ENCODE measurements around the gene NRAP. TPM values are rescaled to one million over a fixed set of nuclear protein-coding genes. Genes with fewer than 3 reads are reported as not detected.

NRAP gene
- total RNA-seq, 1 donor from 2014 or later = not detected

- Mint-ChIP-seq H3K36me3 (ENCODE audit: insufficient read depth) (peaks cover 10% of the 10 kb centered on the region), H3K9me3 (ENCODE audit: low read depth) (peaks cover 4% of the 10 kb centered on the region), H3K4me3 (ENCODE audit: low read depth) (peak within 1 kb of the TSS; percentile 94), H3K4me1 (ENCODE audit: low read depth) (peaks cover 4% of the 10 kb centered on the region), H3K27me3 (no peaks in the 10 kb centered on the region), H3K27ac (peak within 1 kb of the TSS; percentile 91)
- TF ChIP-seq, protein P1, sequence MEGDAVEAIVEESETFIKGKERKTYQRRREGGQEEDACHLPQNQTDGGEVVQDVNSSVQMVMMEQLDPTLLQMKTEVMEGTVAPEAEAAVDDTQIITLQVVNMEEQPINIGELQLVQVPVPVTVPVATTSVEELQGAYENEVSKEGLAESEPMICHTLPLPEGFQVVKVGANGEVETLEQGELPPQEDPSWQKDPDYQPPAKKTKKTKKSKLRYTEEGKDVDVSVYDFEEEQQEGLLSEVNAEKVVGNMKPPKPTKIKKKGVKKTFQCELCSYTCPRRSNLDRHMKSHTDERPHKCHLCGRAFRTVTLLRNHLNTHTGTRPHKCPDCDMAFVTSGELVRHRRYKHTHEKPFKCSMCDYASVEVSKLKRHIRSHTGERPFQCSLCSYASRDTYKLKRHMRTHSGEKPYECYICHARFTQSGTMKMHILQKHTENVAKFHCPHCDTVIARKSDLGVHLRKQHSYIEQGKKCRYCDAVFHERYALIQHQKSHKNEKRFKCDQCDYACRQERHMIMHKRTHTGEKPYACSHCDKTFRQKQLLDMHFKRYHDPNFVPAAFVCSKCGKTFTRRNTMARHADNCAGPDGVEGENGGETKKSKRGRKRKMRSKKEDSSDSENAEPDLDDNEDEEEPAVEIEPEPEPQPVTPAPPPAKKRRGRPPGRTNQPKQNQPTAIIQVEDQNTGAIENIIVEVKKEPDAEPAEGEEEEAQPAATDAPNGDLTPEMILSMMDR (IDR thresholded peaks at IDR 0.05; ENCODE audit: unreplicated experiment) = peak; percentile 49
- DNase-seq (ENCODE audit: low spot score, unreplicated experiment) = peak; percentile 67
These were observed 15.8 kb upstream of the NRAP start, which contains the start of gene CASP7 for GRCh38 chr10:113679463-113680189. Gene CASP7, plus strand, starts transcription at chr10:113679912. Its CDS starts 17,582 bp downstream, at chr10:113697494.

DNA sequence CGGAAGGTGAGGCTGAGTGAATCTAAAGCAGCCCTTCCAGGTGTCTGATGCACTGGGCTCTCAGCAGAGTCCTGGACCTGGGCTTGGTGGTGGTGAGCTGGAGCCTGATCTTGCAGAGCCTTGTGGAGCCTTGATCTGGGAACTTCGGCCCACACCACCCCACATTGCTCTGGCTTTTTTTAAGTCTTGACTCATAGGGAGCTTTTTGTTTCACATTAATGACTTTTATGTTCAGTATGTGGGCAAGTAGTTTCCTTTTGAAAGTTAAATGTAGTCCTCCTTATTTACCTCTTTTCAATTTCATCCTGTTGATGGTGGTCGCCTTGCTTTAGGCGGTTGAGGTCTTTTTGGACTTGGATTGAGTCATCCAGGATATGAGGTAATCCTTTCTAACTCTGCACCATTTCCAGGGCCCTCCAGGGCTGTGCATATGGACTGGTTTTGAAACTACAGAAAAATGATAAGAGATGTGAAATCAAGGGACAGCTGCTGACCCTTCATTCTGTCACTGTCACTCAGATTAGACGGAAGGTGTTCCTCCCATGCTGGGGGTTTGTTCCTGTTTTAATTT, 2.9 kb upstream of the NRAP start:
- DNase-seq (ENCODE audit: low spot score, unreplicated experiment) = no peak
- H3K36me3 Mint-ChIP-seq (ENCODE audit: insufficient read depth) = no peaks in the 10 kb centered on the region
- H3K27ac Mint-ChIP-seq = no peak overlapping the region
- peaks cover 3% of the 10 kb centered on the region for H3K9me3 Mint-ChIP-seq (ENCODE audit: low read depth)
- no peaks in the 10 kb centered on the region for H3K27me3 Mint-ChIP-seq
- H3K4me1 Mint-ChIP-seq (ENCODE audit: low read depth) = no peaks in the 10 kb centered on the region
- no peak overlapping the region for H3K4me3 Mint-ChIP-seq (ENCODE audit: low read depth)
- TF ChIP-seq, protein P1 (IDR thresholded peaks at IDR 0.05; ENCODE audit: unreplicated experiment) = no peak

DNA sequence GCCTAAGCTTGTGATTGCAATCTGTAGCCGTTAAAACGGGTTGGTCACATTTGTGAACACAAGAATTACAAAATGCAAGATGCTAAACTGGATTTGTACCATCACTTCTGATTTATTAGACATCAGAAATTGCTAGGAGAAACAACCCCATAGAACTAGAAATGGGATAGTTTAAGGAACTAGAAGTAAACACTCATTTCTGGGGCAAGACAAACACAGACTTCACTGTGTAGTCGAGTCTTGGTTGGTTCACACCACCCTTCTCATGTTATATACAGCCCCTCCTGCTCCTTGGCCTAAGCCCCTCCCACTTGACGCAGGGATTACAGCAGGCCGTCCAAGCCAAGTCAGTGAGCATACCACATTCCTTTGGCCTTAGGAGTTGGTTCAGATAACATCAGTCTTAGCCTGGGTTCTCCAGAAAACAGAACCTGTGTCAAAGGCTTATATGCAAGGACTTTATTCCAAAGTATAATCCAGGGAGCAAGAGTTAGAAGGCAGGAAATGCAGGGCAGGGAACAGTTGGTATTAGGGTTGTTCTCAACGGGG, 2.0 kb upstream of the NRAP start:
- H3K9me3 Mint-ChIP-seq (ENCODE audit: low read depth) = no peaks in the 10 kb centered on the region
- no peaks in the 10 kb centered on the region for H3K4me1 Mint-ChIP-seq (ENCODE audit: low read depth)
- TF ChIP-seq, protein P1 (IDR thresholded peaks at IDR 0.05; ENCODE audit: unreplicated experiment) = no peak
- DNase-seq (ENCODE audit: low spot score, unreplicated experiment) = no peak
- no peak overlapping the region for H3K4me3 Mint-ChIP-seq (ENCODE audit: low read depth)
- no peaks in the 10 kb centered on the region for H3K36me3 Mint-ChIP-seq (ENCODE audit: insufficient read depth)
- H3K27me3 Mint-ChIP-seq = no peaks in the 10 kb centered on the region
- H3K27ac Mint-ChIP-seq = no peak overlapping the region

GRCh38 chr10:113665352-113665751, 1.5 kb upstream of the NRAP start:
- Mint-ChIP-seq H3K4me1 (ENCODE audit: low read depth) (no peaks in the 10 kb centered on the region), H3K36me3 (ENCODE audit: insufficient read depth) (no peaks in the 10 kb centered on the region), H3K27ac (no peak overlapping the region), H3K4me3 (ENCODE audit: low read depth) (no peak overlapping the region), H3K9me3 (ENCODE audit: low read depth) (no peaks in the 10 kb centered on the region), H3K27me3 (no peaks in the 10 kb centered on the region)
- TF ChIP-seq, protein P1 (IDR thresholded peaks at IDR 0.05; ENCODE audit: unreplicated experiment) = no peak
- no peak for DNase-seq (ENCODE audit: low spot score, unreplicated experiment)

- no peak for DNase-seq (ENCODE audit: low spot score, unreplicated experiment)
- Mint-ChIP-seq H3K36me3 (ENCODE audit: insufficient read depth) (no peaks in the 10 kb centered on the region), H3K27me3 (no peaks in the 10 kb centered on the region), H3K27ac (no peak overlapping the region), H3K4me1 (ENCODE audit: low read depth) (peaks cover 3% of the 10 kb centered on the region), H3K4me3 (ENCODE audit: low read depth) (no peak overlapping the region), H3K9me3 (ENCODE audit: low read depth) (no peaks in the 10 kb centered on the region)
- TF ChIP-seq, protein P1 (IDR thresholded peaks at IDR 0.05; ENCODE audit: unreplicated experiment) = no peak
These were observed 699 bp downstream of the NRAP start for GRCh38 chr10:113663142-113663541.

Data from progenitor cell of endocrine pancreas (in vitro differentiated cells).